Astrocyte of the hippocampus (primary cell): ENCODE measurements around the gene RPL13.
"Not testable (repeated sequence)": the region's sequence is repeated elsewhere in the genome, so short reads cannot be mapped to it uniquely, and the experiment has no call there.

Experiments used
- DNase-seq: peaks from one replicate; pipeline ENCODE4 v3.0.0; 2011; ENCODE audit warnings: low read depth, low spot score

Gene RPL13

DNA sequence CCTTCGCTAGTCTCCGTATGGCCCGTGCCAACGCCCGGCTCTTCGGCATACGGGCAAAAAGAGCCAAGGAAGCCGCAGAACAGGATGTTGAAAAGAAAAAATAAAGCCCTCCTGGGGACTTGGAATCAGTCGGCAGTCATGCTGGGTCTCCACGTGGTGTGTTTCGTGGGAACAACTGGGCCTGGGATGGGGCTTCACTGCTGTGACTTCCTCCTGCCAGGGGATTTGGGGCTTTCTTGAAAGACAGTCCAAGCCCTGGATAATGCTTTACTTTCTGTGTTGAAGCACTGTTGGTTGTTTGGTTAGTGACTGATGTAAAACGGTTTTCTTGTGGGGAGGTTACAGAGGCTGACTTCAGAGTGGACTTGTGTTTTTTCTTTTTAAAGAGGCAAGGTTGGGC, 2.5 kb downstream of the RPL13 start:
- no peak for DNase-seq

DNA sequence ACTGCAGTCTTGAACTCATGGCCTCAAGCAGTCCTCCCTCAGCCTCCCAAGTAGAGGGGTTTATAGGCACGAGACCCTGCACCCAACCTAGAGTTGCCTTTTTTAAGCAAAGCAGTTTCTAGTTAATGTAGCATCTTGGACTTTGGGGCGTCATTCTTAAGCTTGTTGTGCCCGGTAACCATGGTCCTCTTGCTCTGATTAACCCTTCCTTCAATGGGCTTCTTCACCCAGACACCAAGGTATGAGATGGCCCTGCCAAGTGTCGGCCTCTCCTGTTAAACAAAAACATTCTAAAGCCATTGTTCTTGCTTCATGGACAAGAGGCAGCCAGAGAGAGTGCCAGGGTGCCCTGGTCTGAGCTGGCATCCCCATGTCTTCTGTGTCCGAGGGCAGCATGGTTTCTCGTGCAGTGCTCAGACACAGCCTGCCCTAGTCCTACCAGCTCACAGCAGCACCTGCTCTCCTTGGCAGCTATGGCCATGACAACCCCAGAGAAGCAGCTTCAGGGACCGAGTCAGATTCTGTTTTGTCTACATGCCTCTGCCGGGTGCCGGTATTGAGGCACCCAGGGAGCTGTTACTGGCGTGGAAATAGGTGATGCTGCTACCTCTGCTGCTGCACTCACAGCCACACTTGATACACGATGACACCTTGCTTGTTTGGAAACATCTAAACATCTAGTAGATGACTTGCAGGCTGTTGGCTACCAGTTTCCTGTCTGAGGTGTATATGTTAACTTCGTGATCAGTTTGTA, 3.3 kb downstream of the RPL13 start:
- no peak for DNase-seq

DNA sequence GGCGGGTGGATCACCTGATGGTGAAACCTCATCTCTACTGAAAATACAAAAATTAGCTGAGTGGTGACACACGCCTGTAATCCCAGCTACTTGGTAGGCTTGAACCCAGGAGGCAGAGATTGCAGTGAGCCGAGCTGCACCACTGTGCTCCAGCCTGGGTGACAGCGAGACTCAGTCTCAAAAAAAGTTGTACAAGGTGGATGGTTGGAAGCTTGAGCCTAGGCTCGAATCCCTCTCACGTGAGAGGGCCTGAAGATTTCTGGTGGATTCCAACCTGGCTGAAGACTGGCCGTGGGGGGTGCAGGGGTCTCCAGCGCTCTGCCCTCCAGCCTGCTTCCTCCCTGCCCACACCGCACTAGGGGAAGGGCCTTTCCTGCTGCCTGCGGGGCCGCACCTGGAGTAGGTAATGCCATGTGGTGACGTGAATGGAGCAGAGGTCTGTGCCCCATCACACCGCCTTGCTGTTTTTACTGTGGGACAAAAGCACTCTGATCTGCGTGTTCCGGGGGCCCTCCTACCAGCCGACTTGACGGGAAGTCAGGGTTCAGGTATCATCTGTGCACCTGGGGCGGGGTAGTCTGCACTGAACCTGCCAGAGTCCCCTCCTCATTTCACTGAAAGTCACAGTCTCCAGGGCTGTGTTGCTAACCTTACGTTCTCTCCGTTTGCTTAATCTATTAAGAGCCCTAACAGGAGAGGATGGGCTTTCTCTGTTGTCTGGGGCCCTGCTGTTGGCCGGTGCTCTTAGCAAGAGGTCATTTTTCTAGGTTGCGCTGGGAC, 4.2 kb downstream of the RPL13 start:
- no peak for DNase-seq

DNA sequence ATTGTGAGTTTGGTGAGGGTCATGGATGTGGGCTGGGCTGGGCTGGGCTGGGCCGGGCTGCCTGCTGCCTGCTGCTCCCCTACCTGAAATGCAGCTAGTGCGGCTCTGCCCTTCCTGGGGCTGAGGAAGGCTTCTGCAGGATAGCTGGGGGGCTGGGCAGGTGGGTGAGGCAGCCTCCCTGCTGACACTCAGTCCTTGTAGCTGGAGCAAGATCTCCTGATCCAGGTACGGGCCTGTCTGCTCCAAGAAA, 4.7 kb downstream of the RPL13 start:
- no peak for DNase-seq

DNA sequence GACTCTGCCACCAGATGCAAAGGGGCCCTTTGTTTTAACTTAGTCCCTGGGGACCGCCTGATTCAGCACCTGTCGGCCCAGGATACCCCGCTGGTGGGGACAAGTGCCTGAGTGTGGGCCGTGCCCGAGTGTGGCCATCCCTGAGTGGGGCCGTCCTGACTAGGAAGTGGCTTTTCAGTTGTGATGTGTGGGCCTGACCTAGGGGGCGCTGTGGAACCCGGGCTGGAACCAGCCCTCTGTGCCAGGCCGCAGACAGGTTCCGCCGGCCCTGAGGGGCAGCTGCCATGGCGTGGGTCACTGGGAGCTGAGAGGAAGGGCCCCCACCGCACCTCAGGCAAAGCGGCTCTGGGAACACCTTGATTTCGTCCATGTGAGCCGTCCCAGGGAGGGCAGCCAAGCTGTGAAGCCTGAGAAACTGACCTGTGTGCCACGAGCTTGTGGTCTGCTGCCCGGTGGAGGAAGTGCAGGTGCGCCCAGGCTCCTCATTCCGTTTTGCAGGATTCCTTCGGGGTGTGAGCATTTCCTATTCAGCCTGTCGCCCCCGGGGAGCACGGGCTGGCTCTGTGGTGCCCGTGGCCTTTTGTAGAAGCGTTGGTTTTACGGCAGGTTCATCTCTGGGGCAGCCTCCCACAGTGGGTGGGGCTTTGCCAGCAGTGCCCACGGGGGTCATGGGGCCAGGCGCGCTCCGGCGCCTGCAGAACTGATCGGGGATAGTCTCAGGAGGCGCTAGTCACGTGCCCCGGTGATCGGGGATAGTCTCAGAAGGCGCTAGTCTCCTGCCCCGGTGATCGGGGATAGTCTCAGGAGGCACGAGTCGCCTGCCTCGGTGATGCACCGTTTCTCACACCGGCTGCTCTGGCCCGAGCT, 5.3 kb downstream of the RPL13 start:
- DNase-seq = peak; percentile 62

DNA sequence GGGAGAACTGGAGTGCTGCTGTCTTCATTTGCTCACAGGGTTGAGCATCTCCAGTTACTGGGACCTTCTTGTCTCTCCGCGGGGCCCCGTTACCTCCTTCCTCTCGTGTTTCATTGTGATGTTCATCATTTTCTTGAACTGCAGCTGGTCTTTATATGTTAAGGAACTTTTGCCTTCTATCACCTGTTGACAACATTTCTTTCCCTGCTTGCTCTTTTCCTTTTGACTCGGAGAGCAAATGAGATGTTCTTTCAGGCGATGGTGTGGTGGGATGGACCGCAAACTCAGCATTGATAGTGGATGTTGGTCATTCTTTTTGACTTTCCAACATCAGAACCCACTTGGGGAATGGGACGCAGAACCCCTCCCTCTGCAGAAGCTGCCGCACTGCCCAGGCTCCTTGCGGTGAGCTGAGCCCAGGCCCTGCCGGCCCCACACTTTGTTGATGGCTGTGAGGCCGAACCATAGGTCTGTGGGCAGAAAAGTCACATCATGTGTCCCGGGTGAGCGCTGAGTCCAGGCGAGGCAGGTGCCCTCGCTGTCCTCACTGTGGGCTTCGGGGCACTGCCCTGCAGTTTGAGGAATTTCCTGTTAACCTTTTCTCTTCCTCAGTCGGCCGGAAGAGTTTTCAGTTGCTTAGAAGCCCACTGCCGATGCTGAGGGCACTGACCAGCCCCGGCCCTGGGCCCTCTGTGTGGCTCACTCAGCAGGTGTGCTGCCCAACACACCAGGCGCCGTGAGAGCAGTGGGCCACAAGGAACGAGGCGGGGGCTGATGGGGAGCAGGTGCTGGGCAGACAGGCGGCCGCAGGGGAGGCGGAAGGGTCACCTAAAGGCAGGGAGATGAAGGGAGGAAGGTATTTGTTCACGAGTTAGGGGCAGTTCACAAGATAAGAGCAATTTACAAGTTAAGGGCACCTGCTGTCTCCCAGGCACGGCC, 7.4 kb downstream of the RPL13 start:
- no peak for DNase-seq

DNA sequence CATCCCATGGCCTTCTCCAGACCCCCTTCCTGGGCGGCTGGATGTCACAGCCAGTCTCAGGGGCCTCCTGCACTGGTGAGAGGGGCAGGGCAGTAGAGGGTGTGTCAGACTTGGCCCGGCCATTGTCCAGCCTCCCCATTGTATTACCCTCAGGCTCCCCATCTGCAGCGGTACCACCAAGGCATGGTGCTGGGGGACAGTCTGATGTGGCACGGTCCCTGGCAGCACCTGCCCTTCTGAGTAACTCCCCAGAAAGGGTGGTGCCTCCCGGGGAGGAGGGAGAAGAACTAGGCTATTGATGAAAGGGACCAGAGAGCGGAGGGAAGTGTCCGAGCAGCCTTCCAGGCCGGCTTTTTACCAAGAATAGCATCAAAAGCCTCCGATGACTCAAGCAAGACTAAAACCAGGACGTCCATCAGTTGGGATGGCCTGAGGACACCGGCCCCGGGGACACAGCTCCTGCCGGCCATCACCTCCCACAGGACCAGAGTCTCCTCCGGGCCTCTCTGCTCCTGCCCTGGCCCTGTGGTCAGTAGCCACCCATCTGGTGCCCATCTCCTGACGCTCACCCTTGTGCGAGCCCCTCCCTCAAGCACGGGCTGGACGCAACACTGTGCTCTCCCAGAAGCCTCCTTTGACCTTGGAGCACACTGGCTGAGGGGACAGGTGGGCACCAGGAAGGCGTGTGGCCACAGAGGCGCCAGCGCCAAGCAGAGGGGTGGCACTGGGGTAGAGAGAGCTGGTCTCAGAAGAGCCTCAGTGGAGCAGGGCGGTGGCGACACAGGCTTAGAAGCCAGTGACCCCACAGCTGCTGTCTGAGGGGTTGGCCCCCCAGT, 9.2 kb downstream of the RPL13 start:
- no peak for DNase-seq

DNA sequence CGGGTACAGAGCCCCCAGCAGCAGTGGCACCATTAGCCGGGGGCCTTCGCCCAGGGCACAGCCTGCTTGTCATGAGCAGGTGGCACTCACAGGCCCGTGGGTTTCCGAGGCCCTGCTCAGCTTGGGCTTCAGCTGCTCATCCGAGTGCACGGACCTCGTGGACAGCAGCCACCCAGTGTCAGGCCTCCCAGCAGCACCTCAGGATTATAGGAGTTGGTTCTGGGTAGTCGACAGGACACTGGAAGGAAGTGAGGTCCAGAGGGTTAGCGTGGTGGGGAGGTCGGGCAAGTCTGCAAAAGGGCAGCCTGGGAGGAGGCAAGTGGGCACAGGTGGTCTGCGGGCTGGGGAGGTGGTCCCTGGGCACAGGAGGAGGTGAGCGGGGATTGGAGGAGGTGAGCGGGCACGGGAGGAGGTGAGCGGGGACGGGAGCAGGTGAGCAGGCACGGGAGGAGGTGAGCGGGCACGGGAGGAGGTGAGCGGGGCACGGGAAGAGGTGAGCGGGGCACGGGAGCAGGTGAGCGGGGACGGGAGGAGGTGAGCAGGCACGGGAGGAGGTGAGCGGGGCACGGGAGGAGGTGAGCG, 10.0 kb downstream of the RPL13 start:
- DNase-seq = no peak

DNA sequence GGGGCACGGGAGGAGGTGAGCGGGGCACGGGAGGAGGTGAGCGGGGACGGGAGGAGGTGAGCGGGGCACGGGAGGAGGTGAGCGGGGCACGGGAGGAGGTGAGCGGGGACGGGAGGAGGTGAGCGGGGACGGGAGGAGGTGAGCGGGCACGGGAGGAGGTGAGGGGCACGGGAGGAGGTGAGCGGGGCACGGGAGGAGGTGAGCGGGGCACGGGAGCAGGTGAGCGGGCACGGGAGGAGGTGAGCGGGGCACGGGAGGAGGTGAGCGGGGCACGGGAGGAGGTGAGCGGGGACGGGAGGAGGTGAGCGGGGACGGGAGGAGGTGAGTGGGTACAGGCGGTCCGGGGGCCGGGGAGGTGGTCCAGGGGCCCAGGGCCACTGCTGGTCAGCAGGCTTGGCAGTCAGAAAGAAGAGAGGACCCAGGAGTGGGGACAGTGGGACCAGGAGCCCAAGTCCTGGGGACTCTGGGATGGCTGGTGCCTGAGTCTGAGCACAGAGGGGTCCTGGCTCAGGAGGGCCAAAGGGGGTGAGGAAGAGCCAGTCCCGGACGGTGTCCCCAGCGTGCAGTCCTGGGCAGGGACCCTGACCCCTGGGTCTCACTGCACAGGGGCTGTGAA, 10.6 kb downstream of the RPL13 start:
- DNase-seq = not testable (repeated sequence)

DNA sequence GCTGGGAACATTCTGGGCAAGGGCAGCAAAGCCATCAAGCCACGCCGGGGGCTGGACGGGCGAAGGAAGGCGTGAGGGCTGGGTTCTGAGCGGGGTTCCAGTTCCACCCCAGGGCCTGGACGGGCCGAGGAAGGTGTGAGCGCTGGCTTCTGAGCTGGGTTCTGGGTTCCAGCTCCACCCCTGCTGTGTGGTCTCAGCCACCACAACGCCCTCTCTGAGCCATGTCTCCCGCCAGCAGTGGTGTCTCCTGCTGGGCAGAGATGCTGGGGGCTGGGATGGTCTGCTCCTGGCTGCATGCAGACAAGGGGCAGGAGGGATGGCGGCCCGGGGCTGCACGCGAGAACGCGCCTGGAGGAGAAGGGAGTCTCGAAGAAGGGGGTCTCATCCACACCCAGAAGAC, 11.2 kb downstream of the RPL13 start:
- no peak for DNase-seq

DNA sequence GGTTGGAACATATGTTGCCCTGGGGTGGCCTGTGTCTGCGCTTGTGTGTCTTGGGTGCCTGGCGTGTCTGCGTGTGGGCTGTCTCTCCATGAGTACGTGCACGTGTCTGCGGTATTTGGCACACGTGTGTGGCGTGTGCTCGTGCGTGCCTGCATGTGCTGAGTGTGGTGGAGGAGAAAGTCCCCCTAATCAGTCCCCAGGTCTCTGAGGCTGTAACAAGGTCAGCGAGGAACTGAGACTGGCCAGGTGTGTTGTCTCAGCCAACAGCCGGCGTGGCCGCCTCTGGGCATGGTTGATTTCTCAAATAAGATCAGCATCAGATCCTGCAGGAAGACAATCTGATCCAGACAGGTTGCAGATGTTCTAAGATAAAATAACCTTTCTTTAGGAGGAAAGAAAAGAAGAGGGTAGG, 11.6 kb downstream of the RPL13 start:
- no peak for DNase-seq

DNA sequence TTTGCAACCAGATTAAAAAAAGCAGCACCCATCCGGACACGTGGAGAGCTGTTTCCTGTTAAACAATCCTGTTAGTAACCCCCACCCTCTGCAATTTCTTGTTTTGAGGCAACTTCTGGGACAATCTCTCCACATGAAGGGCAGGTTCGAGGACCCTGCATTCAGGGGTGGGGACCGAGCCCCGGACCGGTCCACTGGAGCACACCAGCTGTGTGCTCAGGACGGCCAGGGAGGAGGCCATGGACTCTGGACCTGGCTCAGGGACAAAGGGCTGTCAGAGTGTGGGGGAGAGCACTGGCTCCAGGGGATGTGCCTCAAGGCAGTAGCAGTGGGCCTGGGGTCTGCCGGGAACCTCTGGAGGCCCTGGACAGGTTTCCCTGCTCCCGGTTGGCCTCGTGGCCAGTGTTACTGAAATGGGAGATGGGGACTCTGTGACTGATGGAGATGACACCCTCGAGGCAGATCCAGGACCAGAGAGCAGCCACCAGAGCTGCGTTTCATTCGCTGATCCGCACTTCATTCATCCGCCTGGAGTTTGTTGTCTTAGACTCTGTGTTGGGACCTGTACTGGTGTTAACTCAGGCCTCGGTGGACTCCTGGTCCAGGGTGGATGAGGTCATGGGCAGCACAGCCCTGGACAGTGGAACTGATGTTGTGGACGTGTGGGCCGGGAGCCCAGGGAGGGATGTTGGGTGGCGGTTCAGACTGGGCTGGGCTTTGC, 12.2 kb downstream of the RPL13 start:
- DNase-seq = no peak

DNA sequence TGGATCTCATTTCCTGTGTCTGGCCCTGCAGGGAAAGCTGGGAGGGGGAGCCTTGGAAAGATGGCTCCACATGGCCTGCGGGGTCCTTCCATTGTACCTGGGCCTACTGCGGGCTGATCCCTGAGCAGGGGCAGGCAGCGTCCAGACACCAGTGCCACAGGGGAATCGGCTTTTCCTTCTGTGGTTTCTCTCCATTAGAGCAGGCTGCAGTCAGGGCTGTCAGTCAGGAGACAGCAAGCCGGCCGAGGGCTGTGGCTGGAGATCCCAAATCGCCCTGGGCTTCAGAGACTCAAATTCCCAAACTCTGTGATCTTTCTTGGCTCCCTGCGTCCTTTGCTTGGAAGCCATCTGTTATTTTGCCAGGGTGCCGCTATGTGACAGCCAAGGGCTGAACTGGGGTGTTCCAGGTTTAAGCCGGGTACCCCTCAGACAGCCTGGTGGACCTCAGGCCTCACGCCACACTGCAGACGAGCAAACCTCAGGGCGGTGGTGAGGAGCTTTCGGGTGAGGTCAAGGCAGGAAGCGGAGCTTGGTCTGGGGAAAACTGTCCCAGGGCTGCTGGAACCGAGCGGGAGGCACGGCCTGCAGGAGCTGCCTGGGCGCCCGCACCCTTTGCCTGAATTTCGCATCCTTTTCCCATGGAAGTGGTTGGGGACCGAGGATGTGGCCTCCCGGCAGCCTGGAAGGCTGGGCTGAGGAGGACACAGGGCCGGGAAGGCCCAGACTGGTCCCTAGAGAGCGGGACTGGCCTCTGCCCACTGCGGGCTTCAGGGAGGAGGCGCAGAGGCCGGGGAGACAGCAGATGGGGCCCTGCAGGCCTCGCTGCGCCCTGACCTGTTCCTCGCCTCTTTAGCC, 13.6 kb downstream of the RPL13 start:
- DNase-seq = no peak

DNA sequence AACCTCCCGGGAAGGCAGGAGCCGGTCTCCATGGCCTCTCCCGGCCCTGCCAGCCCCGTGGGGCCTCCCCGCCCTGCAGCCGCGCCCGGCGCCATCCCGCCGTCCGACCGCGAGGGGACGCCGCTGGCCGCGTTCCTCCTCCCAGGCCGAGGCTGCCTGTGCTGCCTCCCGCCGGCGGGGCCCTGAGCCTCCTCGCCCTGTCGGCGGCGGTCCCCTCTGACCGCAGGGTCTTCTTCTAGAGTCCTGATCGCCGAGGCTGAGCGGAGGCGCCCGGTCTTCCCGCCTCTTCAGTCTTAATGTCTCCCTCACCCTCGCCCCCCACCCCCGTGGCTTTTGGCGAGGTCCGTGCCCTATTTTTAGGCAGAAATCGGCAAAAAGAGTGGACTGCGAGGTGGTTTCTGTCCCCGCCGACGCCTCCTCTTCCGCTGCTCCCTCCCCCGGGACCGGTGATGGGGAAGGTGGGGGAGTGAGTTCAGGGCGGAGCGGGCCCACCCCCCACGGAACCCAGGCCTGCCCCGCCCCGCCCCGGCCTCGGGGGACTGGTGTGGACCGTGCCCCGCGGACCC, 14.3 kb downstream of the RPL13 start:
- DNase-seq = peak; percentile 91

DNA sequence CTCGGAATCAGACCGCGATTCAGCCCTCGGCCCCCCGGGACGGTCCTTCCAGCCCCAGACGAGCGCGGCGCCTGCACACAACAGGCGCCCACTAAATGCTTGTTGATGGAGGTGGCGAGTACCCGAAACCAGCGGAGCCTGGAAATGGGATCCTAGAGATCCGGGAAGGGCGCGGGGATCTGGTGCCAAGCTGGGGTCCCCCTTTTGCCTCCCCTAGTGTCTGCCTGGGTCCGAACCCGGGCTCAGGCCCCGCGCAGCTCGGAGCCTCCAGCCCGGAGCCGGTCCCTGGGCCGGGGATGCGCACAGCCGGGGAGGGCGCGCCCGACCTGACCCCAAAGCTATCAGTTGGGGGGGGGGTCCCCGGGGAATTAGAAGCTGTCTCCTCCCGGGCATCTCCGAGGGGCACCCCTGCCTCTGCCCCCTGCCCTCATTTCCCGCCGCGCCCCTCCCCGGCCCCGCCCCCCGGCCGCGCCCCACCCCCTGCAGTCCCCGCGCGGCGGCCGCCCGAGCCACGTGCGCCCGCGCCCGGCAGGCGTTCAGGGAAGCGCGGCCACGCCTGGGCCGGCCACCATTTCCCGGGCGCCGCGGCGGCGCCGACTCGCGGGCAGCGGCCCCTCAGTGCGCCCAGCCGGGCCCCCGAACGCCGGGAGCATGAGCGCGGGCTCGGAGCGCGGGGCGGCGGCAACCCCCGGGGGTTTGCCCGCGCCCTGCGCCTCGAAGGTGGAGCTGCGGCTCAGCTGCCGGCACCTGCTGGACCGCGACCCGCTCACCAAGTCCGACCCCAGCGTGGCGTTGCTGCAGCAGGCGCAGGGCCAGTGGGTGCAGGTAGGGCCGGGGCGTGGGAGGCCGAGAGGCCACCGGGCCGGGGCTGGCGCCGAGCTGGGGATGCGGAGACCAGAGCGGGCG, 15.0 kb downstream of the RPL13 start, which contains the start of gene CPNE7:
CPNE7 (plus strand) TSS at position 512 of the 906 bp plus-strand sequence; CDS start at position 652, 140 bp downstream.
- DNase-seq = peak; percentile 39
